Loucy (cell line): ENCODE measurements around the gene PTPRC.

Experiments
- H2AFZ ChIP-seq: fragments of 200-600 bp; sonication (generic); 2 replicates; pipeline ENCODE4 v1.6.0; 2016; ENCODE audit warnings: antibody characterized with exemption, mild to moderate bottlenecking, low read length, moderate library complexity
- H3F3A ChIP-seq: fragments of 200-600 bp; 2 replicates; pipeline ENCODE4 v1.6.0; 2016; ENCODE audit warnings: antibody characterized with exemption, low read depth, mild to moderate bottlenecking
- H3K27me3 ChIP-seq: fragments of 200-600 bp; sonication (generic); 2 replicates; pipeline ENCODE4 v1.6.1; 2014; ENCODE audit warnings: low read length, mild to moderate bottlenecking; ENCODE audit not compliant: insufficient read depth, poor library complexity, severe bottlenecking
- H3K36me3 ChIP-seq: fragments of 200-600 bp; sonication (generic); 2 replicates; pipeline ENCODE4 v1.6.1; 2016; ENCODE audit warnings: low read length; ENCODE audit not compliant: insufficient read depth
- H3K4me1 ChIP-seq: fragments of 200-600 bp; sonication (generic); 2 replicates; pipeline ENCODE4 v1.5.1; 2014; ENCODE audit warnings: low read length, mild to moderate bottlenecking; ENCODE audit not compliant: insufficient read depth, poor library complexity, severe bottlenecking
- H3K4me2 ChIP-seq: fragments of 200-600 bp; sonication (generic); 2 replicates; pipeline ENCODE4 v1.6.0; 2014; ENCODE audit warnings: antibody characterized with exemption, low read length, low read depth, mild to moderate bottlenecking; ENCODE audit not compliant: poor library complexity, severe bottlenecking
- H3K4me3 ChIP-seq: fragments of 200-600 bp; sonication (generic); 2 replicates; pipeline ENCODE4 v1.5.1; 2014; ENCODE audit warnings: low read length, mild to moderate bottlenecking, mixed read lengths; ENCODE audit not compliant: poor library complexity, severe bottlenecking
- H3K79me2 ChIP-seq: fragments of 200-600 bp; sonication (generic); 2 replicates; pipeline ENCODE4 v1.6.1; 2014; ENCODE audit warnings: low read length; ENCODE audit not compliant: insufficient read depth
- H3K9ac ChIP-seq: fragments of 200-600 bp; sonication (generic); 2 replicates; pipeline ENCODE4 v1.6.0; 2014; ENCODE audit warnings: mild to moderate bottlenecking, low read depth, low read length, moderate library complexity; ENCODE audit not compliant: poor library complexity, severe bottlenecking
- H3K9me2 ChIP-seq: fragments of 200-600 bp; sonication (generic); replicated peaks from 2 replicates; pipeline ENCODE4 v1.6.1; 2016; ENCODE audit warnings: low read depth, low read length, mixed read lengths
- H3K9me3 ChIP-seq: fragments of 200-600 bp; sonication (generic); 2 replicates; pipeline ENCODE4 v1.6.1; 2014; ENCODE audit warnings: mild to moderate bottlenecking, antibody characterized with exemption, low read length, low read depth; ENCODE audit not compliant: insufficient read depth
- H4K20me1 ChIP-seq: fragments of 200-600 bp; sonication (generic); 2 replicates; pipeline ENCODE4 v1.6.0; 2014; ENCODE audit warnings: antibody characterized with exemption, low read length, mild to moderate bottlenecking; ENCODE audit not compliant: insufficient read depth, poor library complexity, severe bottlenecking
- CTCF ChIP-seq: fragments of 200-600 bp; sonication (generic); conservative IDR thresholded peaks from 2 replicates; pipeline ENCODE4 v1.5.1; 2014; ENCODE audit warnings: mild to moderate bottlenecking, antibody characterized with exemption, low read length
- EZH2phosphoT487 ChIP-seq: fragments of 200-600 bp; IDR thresholded peaks from 2 replicates; pipeline ENCODE4 v1.6.1; 2018; ENCODE audit warnings: antibody characterized with exemption, mild to moderate bottlenecking, moderate library complexity, borderline replicate concordance

PTPRC gene

GRCh38 chr1:198700016-198700392, 61.2 kb downstream of the PTPRC start:
- no peak for TF ChIP-seq EZH2phosphoT487
- TF ChIP-seq CTCF = no peak
- H3K4me2 ChIP-seq = no peak overlapping the region
- peaks cover 67% of the 10 kb centered on the region for H4K20me1 ChIP-seq
- peaks cover 76% of the 10 kb centered on the region for H3K79me2 ChIP-seq
- no peaks in the 10 kb centered on the region for H3K4me1 ChIP-seq
- H2AFZ ChIP-seq = no peak overlapping the region
- no peak overlapping the region for H3K9ac ChIP-seq
- H3K36me3 ChIP-seq = peaks cover 93% of the 10 kb centered on the region
- H3K9me2 ChIP-seq = no peaks in the 10 kb centered on the region
- 0 out of 2 replicates have a peak, but pooled peaks cover 8% of the 10 kb centered on the region for H3F3A ChIP-seq
- no peak overlapping the region for H3K4me3 ChIP-seq
- no peaks in the 10 kb centered on the region for H3K9me3 ChIP-seq
- H3K27me3 ChIP-seq = no peaks in the 10 kb centered on the region

DNA sequence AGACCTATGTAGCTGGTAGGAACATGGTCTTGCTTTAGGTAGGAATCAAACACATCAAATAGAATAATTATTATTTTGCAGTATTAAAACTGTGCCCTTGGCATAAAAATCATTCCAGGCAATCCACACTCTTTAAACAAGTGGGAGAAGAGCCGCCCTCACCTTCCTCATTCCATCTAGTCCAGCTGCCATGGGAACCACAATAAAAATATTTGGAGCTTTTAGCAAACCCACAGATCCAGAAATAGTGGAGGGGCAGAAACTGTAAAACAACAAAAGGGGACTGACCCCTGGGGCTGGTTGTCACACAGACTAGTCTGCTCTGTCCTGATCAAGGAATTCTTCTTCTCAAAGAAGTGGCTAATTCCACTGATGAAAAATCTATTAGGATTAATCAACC, 61.6 kb downstream of the PTPRC start:
- no peak overlapping the region for H2AFZ ChIP-seq
- peaks cover 74% of the 10 kb centered on the region for H3K79me2 ChIP-seq
- H3K36me3 ChIP-seq = peaks cover 94% of the 10 kb centered on the region
- TF ChIP-seq CTCF (no peak), EZH2phosphoT487 (no peak)
- no peaks in the 10 kb centered on the region for H3K9me2 ChIP-seq
- peaks cover 63% of the 10 kb centered on the region for H4K20me1 ChIP-seq
- no peaks in the 10 kb centered on the region for H3K27me3 ChIP-seq
- H3K4me2 ChIP-seq = no peak overlapping the region
- H3F3A ChIP-seq = 0 out of 2 replicates have a peak, but pooled peaks cover 8% of the 10 kb centered on the region
- no peaks in the 10 kb centered on the region for H3K4me1 ChIP-seq
- H3K9ac ChIP-seq = no peak overlapping the region
- no peak overlapping the region for H3K4me3 ChIP-seq
- H3K9me3 ChIP-seq = no peaks in the 10 kb centered on the region

DNA sequence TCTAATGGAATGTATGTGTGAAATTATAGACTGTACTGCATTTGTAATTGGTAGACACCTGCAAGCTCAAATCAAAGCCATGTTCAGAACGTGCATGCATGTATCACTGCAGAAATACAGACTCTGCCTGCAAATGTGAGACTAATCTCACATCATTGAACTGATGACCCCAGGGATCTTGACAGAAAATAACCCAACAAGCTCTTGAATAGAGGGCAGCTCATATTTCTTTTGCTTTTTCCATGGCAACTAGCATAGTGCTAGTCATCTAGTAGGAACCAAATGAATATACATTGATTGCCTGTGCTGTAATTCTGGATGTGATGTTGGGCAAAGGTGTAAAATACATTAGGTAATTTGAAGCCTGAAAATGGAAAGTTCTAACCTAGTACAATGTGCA, 62.4 kb downstream of the PTPRC start:
- H3K4me1 ChIP-seq = no peaks in the 10 kb centered on the region
- H4K20me1 ChIP-seq = peaks cover 58% of the 10 kb centered on the region
- no peak overlapping the region for H3K4me3 ChIP-seq
- H3K36me3 ChIP-seq = peaks cover 98% of the 10 kb centered on the region
- no peak overlapping the region for H3K9ac ChIP-seq
- H2AFZ ChIP-seq = no peak overlapping the region
- H3K9me3 ChIP-seq = no peaks in the 10 kb centered on the region
- H3K27me3 ChIP-seq = no peaks in the 10 kb centered on the region
- no peak overlapping the region for H3K4me2 ChIP-seq
- peaks cover 67% of the 10 kb centered on the region for H3K79me2 ChIP-seq
- H3F3A ChIP-seq = 0 out of 2 replicates have a peak, but pooled peaks cover 8% of the 10 kb centered on the region
- no peaks in the 10 kb centered on the region for H3K9me2 ChIP-seq
- no peak for TF ChIP-seq CTCF
- TF ChIP-seq EZH2phosphoT487 = no peak
